Liver (tissue), 3 donors: ENCODE measurements around the gene SMAD7.

ENCODE experiments used
- ATF3 ChIP-seq: IDR thresholded peaks from 2 replicates; pipeline ENCODE4 v1.6.1; 2016; ENCODE audit warnings: antibody characterized with exemption
- CTCF ChIP-seq: fragments of 150-350 bp; IDR thresholded peaks from 2 replicates; pipeline ENCODE4 v1.5.1; 2017; ENCODE audit warnings: improper control_type of control experiment, low read depth, low read length; ENCODE audit not compliant: missing input control
- JUND ChIP-seq, 2 donors: IDR thresholded peaks; 2 replicates each; pipeline ENCODE4 v1.6.1; 2016; ENCODE audit warnings: antibody characterized with exemption in 2 of 2
- MAX ChIP-seq: IDR thresholded peaks from 2 replicates; pipeline ENCODE4 v1.6.1; 2016; ENCODE audit warnings: antibody characterized with exemption
- RAD21 ChIP-seq, 2 donors: IDR thresholded peaks; 2 replicates each; pipeline ENCODE4 v1.6.1; 2016; ENCODE audit warnings: antibody characterized with exemption in 2 of 2, mild to moderate bottlenecking in 2 of 2
- REST ChIP-seq: IDR thresholded peaks from 2 replicates; pipeline ENCODE4 v1.6.1; 2016; ENCODE audit warnings: antibody characterized with exemption, mild to moderate bottlenecking
- RXRA ChIP-seq, 2 donors: IDR thresholded peaks; 2 replicates each; pipeline ENCODE4 v1.6.1; 2017 to 2018; ENCODE audit warnings: antibody characterized with exemption in 2 of 2, mild to moderate bottlenecking in 1 of 2
- SP1 ChIP-seq: IDR thresholded peaks from 2 replicates; pipeline ENCODE4 v1.6.1; 2018; ENCODE audit warnings: antibody characterized with exemption, mild to moderate bottlenecking
- TAF1 ChIP-seq: conservative IDR thresholded peaks from 2 replicates; pipeline ENCODE4 v1.6.1; 2016; ENCODE audit warnings: antibody characterized with exemption, mild to moderate bottlenecking
- YY1 ChIP-seq: IDR thresholded peaks from 2 replicates; pipeline ENCODE4 v1.6.1; 2016; ENCODE audit warnings: antibody characterized with exemption, mild to moderate bottlenecking
- donor health status: healthy.
- donor health status: healthy.

- TF ChIP-seq REST (no peak), CTCF (no peak), MAX (no peak), TAF1 (no peak), JUND (IDR thresholded peaks at IDR 0.05) (no peak), YY1 (no peak), RAD21 (IDR thresholded peaks at IDR 0.05) (no peak), SP1 (no peak), RXRA (IDR thresholded peaks at IDR 0.05) (no peak), ATF3 (no peak)
Observed at GRCh38 chr18:48997985-48998831, 47.4 kb upstream of the SMAD7 start.
